NCI-H1105 (cell line): Measurements from ENCODE around the gene FAM184B.

ENCODE experiments used
- DNase-seq: peaks from one replicate; lab custom pipeline; 2025; lab: John Stamatoyannopoulos, UW

FAM184B gene

GRCh38 chr4:17781300-17782287, at the start of gene FAM184B:
TSS of gene FAM184B (minus strand) at chr4:17781621. CDS start at chr4:17781299, 322 bp downstream.
- DNase-seq: no peak

- DNase-seq: no peak
These were observed 42.6 kb upstream of the FAM184B start for GRCh38 chr4:17823871-17824669.

GRCh38 chr4:17817027-17817426, 35.6 kb upstream of the FAM184B start:
- no peak for DNase-seq

GRCh38 chr4:17816142-17816541, 34.7 kb upstream of the FAM184B start:
- no peak for DNase-seq

- DNase-seq: no peak
These were observed 32.7 kb upstream of the FAM184B start for GRCh38 chr4:17814140-17814539.

GRCh38 chr4:17812801-17813200, 31.4 kb upstream of the FAM184B start:
- no peak for DNase-seq

- DNase-seq: no peak
These were observed 30.7 kb upstream of the FAM184B start for GRCh38 chr4:17812125-17812524.

GRCh38 chr4:17811078-17811603, 29.7 kb upstream of the FAM184B start:
- no peak for DNase-seq

- DNase-seq: peak; percentile 95
These were observed 29.0 kb upstream of the FAM184B start, which contains the start of the genes DCAF16 and NCAPG for GRCh38 chr4:17810260-17811077. TSS of gene DCAF16 (minus strand) at chr4:17810757. CDS start at chr4:17804141, 6,616 bp downstream. TSS of gene NCAPG (plus strand) at chr4:17810979. CDS start at chr4:17811078, 99 bp downstream.

- DNase-seq: no peak
These were observed 28.2 kb upstream of the FAM184B start for GRCh38 chr4:17809667-17810066.

- DNase-seq: no peak
These were observed 26.0 kb upstream of the FAM184B start for GRCh38 chr4:17807446-17807845.

- DNase-seq: no peak
These were observed 24.2 kb upstream of the FAM184B start for GRCh38 chr4:17805580-17806155.

- no peak for DNase-seq
These were observed 16.4 kb upstream of the FAM184B start for GRCh38 chr4:17797808-17798207.

- no peak for DNase-seq
These were observed 13.3 kb upstream of the FAM184B start for GRCh38 chr4:17794730-17795129.

GRCh38 chr4:17788956-17789355, 7.5 kb upstream of the FAM184B start:
- DNase-seq: no peak

- no peak for DNase-seq
These were observed 5.9 kb upstream of the FAM184B start for GRCh38 chr4:17787315-17787714.

- DNase-seq: no peak
These were observed 5.1 kb upstream of the FAM184B start for GRCh38 chr4:17786567-17786966.

GRCh38 chr4:17785858-17786257, 4.4 kb upstream of the FAM184B start:
- DNase-seq: no peak

GRCh38 chr4:17780501-17781299, 721 bp downstream of the FAM184B start:
- no peak for DNase-seq

GRCh38 chr4:17778431-17778830, 3.0 kb downstream of the FAM184B start:
- DNase-seq: no peak
